Activated naive CD4-positive, alpha-beta T cell treated with anti-CD3 and anti-CD28 coated beads, Interleukin-2, amount 10 ng/mL, durations not matched to agents 7 days and 5 days (primary cell): ENCODE data around the gene CYP2C19.
"Not testable (repeated sequence)": the region's sequence is repeated elsewhere in the genome, so short reads cannot be mapped to it uniquely, and the experiment has no call there.

ENCODE experiments used
- CTCF ChIA-PET: fragments of 350-600 bp; sonication (Branson Sonifier 250); formaldehyde crosslinking; loops from one replicate; lab custom pipeline; 2021; ENCODE audit warnings: antibody characterized with exemption; lab: Charles Lee
- DNase-seq: peaks from one replicate; pipeline ENCODE4 v3.0.0-alpha.2; 2020
- H3K27ac Mint-ChIP-seq: one replicate; pipeline ENCODE4 v1.8.0; 2021; ENCODE audit warnings: mild to moderate bottlenecking, moderate library complexity, mixed read lengths
- H3K27me3 Mint-ChIP-seq: one replicate; pipeline ENCODE4 v1.8.0; 2021; ENCODE audit warnings: mild to moderate bottlenecking, mixed read lengths
- H3K36me3 Mint-ChIP-seq: one replicate; pipeline ENCODE4 v1.8.0; 2021; ENCODE audit warnings: mixed read lengths
- H3K4me1 Mint-ChIP-seq: one replicate; pipeline ENCODE4 v1.8.0; 2021; ENCODE audit warnings: mixed read lengths
- H3K4me3 Mint-ChIP-seq: one replicate; pipeline ENCODE4 v1.8.0; 2021; ENCODE audit warnings: mild to moderate bottlenecking, moderate library complexity, mixed read lengths
- H3K9me3 Mint-ChIP-seq: one replicate; pipeline ENCODE4 v1.8.0; 2021; ENCODE audit warnings: mixed read lengths

Gene CYP2C19

DNA sequence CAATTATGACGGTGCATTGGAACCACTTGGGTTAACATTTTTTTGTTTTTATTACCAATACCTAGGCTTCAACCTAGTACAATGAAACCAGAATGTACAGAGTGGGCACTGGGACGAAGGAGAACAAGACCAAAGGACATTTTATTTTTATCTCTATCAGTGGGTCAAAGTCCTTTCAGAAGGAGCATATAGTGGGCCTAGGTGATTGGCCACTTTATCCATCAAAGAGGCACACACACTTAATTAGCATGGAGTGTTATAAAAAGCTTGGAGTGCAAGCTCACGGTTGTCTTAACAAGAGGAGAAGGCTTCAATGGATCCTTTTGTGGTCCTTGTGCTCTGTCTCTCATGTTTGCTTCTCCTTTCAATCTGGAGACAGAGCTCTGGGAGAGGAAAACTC lies at the start of gene CYP2C19:
Gene CYP2C19, plus strand, starts transcription at position 289 of the 400 bp plus-strand sequence. Its CDS starts 25 bp downstream, at position 314.
- CTCF ChIA-PET, result no interaction called here
- H3K27me3 Mint-ChIP-seq, result no peaks in the 10 kb centered on the region
- no peaks in the 10 kb centered on the region for H3K4me1 Mint-ChIP-seq
- no peak within 1 kb of the TSS for H3K4me3 Mint-ChIP-seq
- no peak for DNase-seq
- no peak within 1 kb of the TSS for H3K27ac Mint-ChIP-seq
- H3K36me3 Mint-ChIP-seq, result no peaks in the 10 kb centered on the region
- peaks cover 2% of the 10 kb centered on the region for H3K9me3 Mint-ChIP-seq

DNA sequence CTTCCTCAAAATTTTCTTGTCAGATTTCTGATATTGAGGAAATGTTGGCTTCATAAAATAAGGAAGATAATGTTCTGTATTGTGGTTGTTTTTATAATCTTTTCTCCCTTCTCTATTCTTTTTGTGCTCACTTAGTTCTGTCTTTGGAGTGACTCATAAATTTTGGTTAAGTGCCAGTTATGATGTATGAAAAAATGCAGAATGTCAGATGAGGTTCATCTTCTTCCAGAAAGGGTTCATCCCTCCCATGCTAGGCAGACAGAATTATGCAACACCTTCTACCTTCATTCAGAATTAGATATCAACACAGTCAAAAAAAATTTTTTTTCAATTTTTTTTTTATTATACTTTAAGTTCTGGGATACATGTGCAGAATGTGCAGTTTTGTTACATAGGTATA lies 36.6 kb upstream of the CYP2C19 start:
- Mint-ChIP-seq H3K9me3 (no peaks in the 10 kb centered on the region), H3K4me1 (no peaks in the 10 kb centered on the region), H3K36me3 (no peaks in the 10 kb centered on the region)

DNA sequence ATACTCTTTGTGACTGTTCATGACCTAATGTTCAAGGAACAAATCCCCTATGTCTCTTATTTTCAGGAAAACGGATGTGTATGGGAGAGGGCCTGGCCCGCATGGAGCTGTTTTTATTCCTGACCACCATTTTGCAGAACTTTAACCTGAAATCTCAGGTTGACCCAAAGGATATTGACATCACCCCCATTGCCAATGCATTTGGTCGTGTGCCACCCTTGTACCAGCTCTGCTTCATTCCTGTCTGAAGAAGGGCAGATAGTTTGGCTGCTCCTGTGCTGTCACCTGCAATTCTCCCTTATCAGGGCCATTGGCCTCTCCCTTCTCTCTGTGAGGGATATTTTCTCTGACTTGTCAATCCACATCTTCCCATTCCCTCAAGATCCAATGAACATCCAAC lies 27.3 kb upstream of the CYP2C19 start:
- H3K4me1 Mint-ChIP-seq, result no peaks in the 10 kb centered on the region
- CTCF ChIA-PET, result no interaction called here
- no peaks in the 10 kb centered on the region for H3K9me3 Mint-ChIP-seq
- H3K27me3 Mint-ChIP-seq, result no peaks in the 10 kb centered on the region
- DNase-seq, result no peak
- no peaks in the 10 kb centered on the region for H3K36me3 Mint-ChIP-seq
- no peak overlapping the region for H3K27ac Mint-ChIP-seq
- no peak overlapping the region for H3K4me3 Mint-ChIP-seq

More for the DNA sequence above, 36.6 kb upstream of the CYP2C19 start:
- DNase-seq, result no peak
- H3K27ac Mint-ChIP-seq, result no peak overlapping the region
- CTCF ChIA-PET, result no interaction called here
- no peaks in the 10 kb centered on the region for H3K27me3 Mint-ChIP-seq
- H3K4me3 Mint-ChIP-seq, result no peak overlapping the region

DNA sequence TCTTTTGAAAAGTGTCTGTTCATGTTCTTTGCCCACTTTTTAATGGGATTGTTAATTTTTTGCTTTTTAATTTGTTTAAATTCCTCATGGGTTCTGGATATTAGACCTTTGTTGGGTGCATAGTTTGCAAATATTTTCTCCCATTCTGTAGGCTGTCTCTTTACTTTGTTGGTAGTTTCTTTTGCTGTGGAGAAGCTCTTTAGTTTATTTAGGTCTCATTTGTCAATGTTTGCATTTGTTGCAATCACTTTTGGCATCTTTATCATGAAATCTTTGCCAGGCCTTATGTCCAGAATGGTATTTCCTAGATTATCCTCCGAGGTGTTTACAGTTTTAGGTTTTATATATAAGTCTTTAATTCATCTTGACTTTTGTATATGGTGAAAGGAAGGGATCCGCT lies 23.9 kb upstream of the CYP2C19 start:
- Mint-ChIP-seq H3K36me3 (no peaks in the 10 kb centered on the region), H3K27me3 (no peaks in the 10 kb centered on the region), H3K27ac (no peak overlapping the region), H3K4me1 (no peaks in the 10 kb centered on the region), H3K4me3 (no peak overlapping the region), H3K9me3 (peaks cover 4% of the 10 kb centered on the region)
- CTCF ChIA-PET, result no interaction called here
- no peak for DNase-seq

- no peak overlapping the region for H3K4me3 Mint-ChIP-seq
- H3K27ac Mint-ChIP-seq, result no peak overlapping the region
- no peak for DNase-seq
- CTCF ChIA-PET, result no interaction called here
- no peaks in the 10 kb centered on the region for H3K4me1 Mint-ChIP-seq
- H3K9me3 Mint-ChIP-seq, result peaks cover 7% of the 10 kb centered on the region
- no peaks in the 10 kb centered on the region for H3K36me3 Mint-ChIP-seq
- H3K27me3 Mint-ChIP-seq, result no peaks in the 10 kb centered on the region
Measured at GRCh38 chr10:94747137-94747536, 15.3 kb upstream of the CYP2C19 start.

GRCh38 chr10:94747838-94748237 lies 14.6 kb upstream of the CYP2C19 start:
- no peak overlapping the region for H3K27ac Mint-ChIP-seq
- H3K9me3 Mint-ChIP-seq, result peaks cover 6% of the 10 kb centered on the region
- CTCF ChIA-PET, result no interaction called here
- no peak for DNase-seq
- no peak overlapping the region for H3K4me3 Mint-ChIP-seq
- no peaks in the 10 kb centered on the region for H3K27me3 Mint-ChIP-seq
- H3K36me3 Mint-ChIP-seq, result no peaks in the 10 kb centered on the region
- no peaks in the 10 kb centered on the region for H3K4me1 Mint-ChIP-seq

GRCh38 chr10:94757916-94758315 lies 4.6 kb upstream of the CYP2C19 start:
- CTCF ChIA-PET, result no interaction called here
- H3K27me3 Mint-ChIP-seq, result no peaks in the 10 kb centered on the region

DNA sequence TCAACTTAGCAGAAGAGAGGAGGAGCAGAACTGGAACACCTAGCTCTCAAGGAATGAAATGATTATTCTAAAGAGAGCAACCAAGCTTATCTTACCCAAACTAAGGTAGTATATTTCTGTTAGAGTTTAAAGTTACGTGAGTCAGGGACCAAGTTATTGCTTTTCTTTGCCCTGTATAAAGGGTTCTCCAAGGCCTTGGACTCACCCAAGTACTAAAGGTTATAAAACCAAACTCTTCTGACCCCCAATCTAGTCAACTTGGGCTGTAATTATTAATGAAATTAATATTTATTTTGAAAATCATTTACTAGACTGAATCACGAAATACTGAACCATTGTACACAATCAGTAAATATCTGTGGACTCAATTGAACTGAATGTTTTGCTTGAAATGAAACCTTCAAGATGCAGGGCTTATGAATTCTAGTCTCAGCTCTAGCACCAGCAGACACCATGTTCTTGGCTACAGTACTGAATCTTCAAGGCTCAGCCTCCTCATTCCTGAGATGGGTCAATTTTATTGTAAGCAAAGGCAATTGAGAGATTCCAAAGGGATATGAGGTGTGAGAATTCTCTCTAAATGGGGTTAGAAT lies 1.8 kb upstream of the CYP2C19 start:
- CTCF ChIA-PET, result no interaction called here
- H3K27me3 Mint-ChIP-seq, result no peaks in the 10 kb centered on the region
- H3K4me3 Mint-ChIP-seq, result no peak overlapping the region
- H3K36me3 Mint-ChIP-seq, result no peaks in the 10 kb centered on the region
- no peak for DNase-seq
- H3K27ac Mint-ChIP-seq, result no peak overlapping the region
- H3K4me1 Mint-ChIP-seq, result no peaks in the 10 kb centered on the region
- H3K9me3 Mint-ChIP-seq, result peaks cover 4% of the 10 kb centered on the region

More at GRCh38 chr10:94757916-94758315, 4.6 kb upstream of the CYP2C19 start:
- no peak for DNase-seq
- Mint-ChIP-seq H3K4me1 (no peaks in the 10 kb centered on the region), H3K36me3 (no peaks in the 10 kb centered on the region), H3K27ac (no peak overlapping the region), H3K4me3 (no peak overlapping the region), H3K9me3 (peaks cover 2% of the 10 kb centered on the region)

DNA sequence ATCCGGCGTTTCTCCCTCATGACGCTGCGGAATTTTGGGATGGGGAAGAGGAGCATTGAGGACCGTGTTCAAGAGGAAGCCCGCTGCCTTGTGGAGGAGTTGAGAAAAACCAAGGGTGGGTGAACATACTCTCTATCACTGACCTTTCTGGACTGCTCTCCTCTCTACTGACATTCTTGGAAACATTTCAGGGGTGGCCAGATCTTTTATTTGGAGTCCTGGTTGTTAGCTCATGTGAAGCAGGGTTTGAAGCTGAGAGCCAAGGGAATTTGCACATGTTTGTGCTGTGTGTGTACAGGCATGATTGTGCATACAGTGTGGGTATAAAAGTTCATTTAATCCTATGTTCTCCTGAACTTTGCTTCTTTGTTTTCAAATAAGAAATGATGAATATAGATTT lies 12.9 kb downstream of the CYP2C19 start:
- H3K9me3 Mint-ChIP-seq, H3K4me1 Mint-ChIP-seq, CTCF ChIA-PET, H3K36me3 Mint-ChIP-seq, H3K27me3 Mint-ChIP-seq, H3K27ac Mint-ChIP-seq, DNase-seq, H3K4me3 Mint-ChIP-seq: not testable (repeated sequence)

- no peak for DNase-seq
- H3K4me1 Mint-ChIP-seq, result no peaks in the 10 kb centered on the region
- peaks cover 2% of the 10 kb centered on the region for H3K9me3 Mint-ChIP-seq
- CTCF ChIA-PET, result no interaction called here
- H3K27me3 Mint-ChIP-seq, result no peaks in the 10 kb centered on the region
- no peak overlapping the region for H3K27ac Mint-ChIP-seq
- no peak overlapping the region for H3K4me3 Mint-ChIP-seq
- H3K36me3 Mint-ChIP-seq, result no peaks in the 10 kb centered on the region
Measured at GRCh38 chr10:94777886-94778458, 15.5 kb downstream of the CYP2C19 start.

DNA sequence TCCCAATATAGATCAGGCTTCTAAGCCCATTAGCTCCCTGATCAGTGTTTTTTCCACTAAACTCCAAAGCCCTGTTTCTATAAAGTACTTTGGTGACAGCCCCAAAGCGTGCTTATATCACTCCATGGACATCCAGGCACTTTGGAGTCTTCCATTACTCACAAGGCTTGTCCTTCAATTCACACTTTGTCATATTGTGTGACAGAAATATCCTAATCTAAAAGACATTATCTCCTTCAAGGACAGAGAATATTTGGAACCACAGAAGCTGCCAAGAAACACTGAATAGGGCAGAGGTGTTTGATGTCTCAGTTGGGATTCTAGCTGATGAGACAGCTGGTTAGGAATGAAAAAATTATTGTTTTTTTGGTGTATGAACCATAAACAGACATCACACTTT lies 18.4 kb downstream of the CYP2C19 start:
- CTCF ChIA-PET, result no interaction called here
- Mint-ChIP-seq H3K9me3 (no peaks in the 10 kb centered on the region), H3K27ac (no peak overlapping the region)

GRCh38 chr10:94784256-94784655 lies 21.8 kb downstream of the CYP2C19 start:
- Mint-ChIP-seq H3K27ac (no peak overlapping the region), H3K27me3 (no peaks in the 10 kb centered on the region), H3K9me3 (no peaks in the 10 kb centered on the region), H3K4me3 (no peak overlapping the region), H3K36me3 (no peaks in the 10 kb centered on the region), H3K4me1 (no peaks in the 10 kb centered on the region)
- CTCF ChIA-PET, result no interaction called here
- no peak for DNase-seq

More for the DNA sequence above, 18.4 kb downstream of the CYP2C19 start:
- Mint-ChIP-seq H3K4me3 (no peak overlapping the region), H3K4me1 (no peaks in the 10 kb centered on the region), H3K36me3 (no peaks in the 10 kb centered on the region), H3K27me3 (no peaks in the 10 kb centered on the region)
- DNase-seq, result no peak

DNA sequence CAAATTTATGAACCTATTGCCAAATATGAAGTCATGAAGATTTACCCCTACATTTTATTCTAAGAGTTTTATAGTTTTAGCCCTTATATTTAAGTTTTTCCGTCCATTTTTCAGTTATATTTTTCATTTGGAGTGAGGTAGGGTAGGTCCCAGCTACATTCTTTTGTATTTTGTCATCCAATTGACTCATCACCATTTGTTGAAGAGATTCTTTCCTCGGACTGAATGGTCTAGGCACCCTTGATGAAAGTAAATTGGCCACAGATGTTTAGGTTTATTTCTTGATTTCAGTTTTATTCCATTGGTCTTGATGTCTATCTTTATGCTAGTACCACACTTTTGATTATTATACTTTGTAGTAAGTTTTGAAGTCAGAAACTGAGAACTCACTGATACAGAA lies 22.7 kb downstream of the CYP2C19 start:
- no peaks in the 10 kb centered on the region for H3K9me3 Mint-ChIP-seq
- no peaks in the 10 kb centered on the region for H3K4me1 Mint-ChIP-seq
- no peak overlapping the region for H3K4me3 Mint-ChIP-seq
- H3K27ac Mint-ChIP-seq, result no peak overlapping the region
- CTCF ChIA-PET, result no interaction called here
- DNase-seq, result no peak
- H3K27me3 Mint-ChIP-seq, result no peaks in the 10 kb centered on the region
- no peaks in the 10 kb centered on the region for H3K36me3 Mint-ChIP-seq

DNA sequence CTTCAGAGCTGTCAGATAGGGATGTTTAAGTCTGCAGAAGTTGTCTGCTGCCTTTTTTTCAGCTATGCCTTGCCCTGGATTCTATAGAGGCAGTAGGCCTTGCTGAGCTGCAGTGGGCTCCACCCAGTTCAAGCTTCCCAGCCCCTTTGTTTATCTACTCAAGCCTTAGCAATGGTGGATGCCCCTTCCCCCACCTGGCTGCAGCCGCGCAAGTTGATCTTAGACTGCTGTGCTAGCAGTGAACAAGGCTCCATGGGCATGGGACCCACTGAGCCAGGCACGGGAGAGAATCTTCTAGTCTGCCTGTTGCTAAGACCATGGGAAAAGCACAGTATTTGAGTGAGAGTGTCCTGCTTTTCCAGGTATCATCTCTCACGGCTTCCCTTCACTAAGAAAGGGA lies 38.1 kb downstream of the CYP2C19 start:
- peaks cover 18% of the 10 kb centered on the region for H3K9me3 Mint-ChIP-seq
- DNase-seq, H3K36me3 Mint-ChIP-seq, CTCF ChIA-PET, H3K27ac Mint-ChIP-seq, H3K4me1 Mint-ChIP-seq, H3K27me3 Mint-ChIP-seq, H3K4me3 Mint-ChIP-seq: not testable (repeated sequence)

DNA sequence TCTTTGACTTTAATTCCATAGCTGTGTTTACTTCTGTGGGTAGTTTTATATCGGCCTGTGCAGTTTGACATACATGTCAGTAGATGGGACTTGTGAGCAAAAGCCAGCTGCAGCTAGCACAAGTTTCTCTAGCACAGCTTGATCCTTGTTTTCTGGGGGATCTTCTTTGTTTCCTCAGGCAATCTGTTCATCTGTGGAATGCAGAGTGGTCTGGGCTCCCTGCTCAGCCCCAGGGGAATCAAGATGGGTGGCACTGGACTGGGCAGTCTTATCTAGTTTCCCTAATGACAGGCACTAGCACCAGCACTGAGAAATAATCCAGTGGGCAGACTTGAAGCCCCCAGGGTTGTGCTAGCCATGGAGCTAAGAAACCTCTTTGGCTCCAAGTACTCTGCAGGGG lies 40.8 kb downstream of the CYP2C19 start:
- Mint-ChIP-seq H3K4me3 (no peak overlapping the region), H3K36me3 (no peaks in the 10 kb centered on the region), H3K9me3 (peaks cover 7% of the 10 kb centered on the region), H3K27me3 (no peaks in the 10 kb centered on the region), H3K4me1 (no peaks in the 10 kb centered on the region), H3K27ac (no peak overlapping the region)
- CTCF ChIA-PET, result no interaction called here
- no peak for DNase-seq
